HCT116 (cell line): ENCODE data around the gene IL1RAPL1.

ENCODE experiments used
- CEBPB ChIP-seq: IDR thresholded peaks from 2 replicates; pipeline ENCODE4 v1.6.1; 2012; ENCODE audit warnings: low read depth
- CTCF ChIP-seq, 3 experiments: fragments of 200-600 bp in 1 of 3; sonication (generic) in 1 of 3; IDR thresholded peaks in 2 of 3; conservative IDR thresholded peaks in 1 of 3; 2 replicates each; pipeline ENCODE4 v1.5.1; 2012 to 2017; ENCODE audit warnings: low read depth in 2 of 3, low read length in 2 of 3, antibody characterized with exemption in 1 of 3, borderline replicate concordance in 1 of 3, control low read depth in 1 of 3, mild to moderate bottlenecking in 1 of 3, mixed read lengths in 1 of 3, mixed run types in 1 of 3, moderate library complexity in 1 of 3; ENCODE audit not compliant: insufficient read depth in 1 of 3
- ELF1 ChIP-seq: IDR thresholded peaks from 2 replicates; pipeline ENCODE4 v1.6.1; 2012; ENCODE audit warnings: low read depth, borderline replicate concordance
- JUND ChIP-seq: IDR thresholded peaks from 2 replicates; pipeline ENCODE4 v1.6.1; 2012
- MAX ChIP-seq: IDR thresholded peaks from 2 replicates; pipeline ENCODE4 v1.6.1; 2012
- POLR2A ChIP-seq: IDR thresholded peaks from 2 replicates; pipeline ENCODE4 v1.7.0; 2011; ENCODE audit warnings: borderline replicate concordance; ENCODE audit not compliant: insufficient read depth, insufficient read length; ENCODE audit errors: extremely low read depth
- POLR2AphosphoS5 ChIP-seq: IDR thresholded peaks from 2 replicates; pipeline ENCODE4 v1.6.1; 2011; ENCODE audit warnings: mild to moderate bottlenecking, low read depth, low read length, moderate library complexity
- SIN3A ChIP-seq: IDR thresholded peaks from 2 replicates; pipeline ENCODE4 v1.6.1; 2012; ENCODE audit warnings: low read depth

- TF ChIP-seq POLR2A (no peak), CTCF (IDR thresholded peaks at IDR 0.05 in 2 of 3, conservative IDR thresholded peaks at IDR 0.05 in 1 of 3; ENCODE audit: borderline replicate concordance in 1 of 3, insufficient read depth in 1 of 3, low read depth in 2 of 3, low read length in 2 of 3) (no peak), MAX (no peak), JUND (no peak), CEBPB (no peak), POLR2AphosphoS5 (no peak), ELF1 (no peak), SIN3A (no peak)
Measured at GRCh38 chrX:30005813-30006212, 1418.6 kb downstream of the IL1RAPL1 start.
